HG03095 (cell line): ENCODE data around the gene REG4.
"Not testable (repeated sequence)": the region's sequence is repeated elsewhere in the genome, so short reads cannot be mapped to it uniquely, and the experiment has no call there.

Experiments used
- ATAC-seq: cut with Tn5 transposase; IDR thresholded peaks from one replicate; pipeline ENCODE4 v1.9.1; 2021; ENCODE audit warnings: moderate library complexity; ENCODE audit not compliant: unreplicated experiment

REG4 gene

GRCh38 chr1:119808491-119808890 is 2.8 kb downstream of the REG4 start:
- no peak for ATAC-seq

- ATAC-seq: no peak
Measured at GRCh38 chr1:119806489-119806888, 4.8 kb downstream of the REG4 start.

- no peak for ATAC-seq
Measured at GRCh38 chr1:119805746-119806145, 5.5 kb downstream of the REG4 start.

- no peak for ATAC-seq
Measured at GRCh38 chr1:119805247-119805646, 6.0 kb downstream of the REG4 start.

GRCh38 chr1:119799599-119800177 is 11.6 kb downstream of the REG4 start:
- ATAC-seq: no peak

GRCh38 chr1:119799003-119799402 is 12.3 kb downstream of the REG4 start:
- no peak for ATAC-seq

- no peak for ATAC-seq
Measured at GRCh38 chr1:119797606-119798005, 13.7 kb downstream of the REG4 start.

- no peak for ATAC-seq
Measured at GRCh38 chr1:119797162-119797561, 14.1 kb downstream of the REG4 start.

GRCh38 chr1:119795261-119796200 is 15.7 kb downstream of the REG4 start:
- ATAC-seq: no peak

- ATAC-seq: no peak
Measured at GRCh38 chr1:119794876-119795240, 16.4 kb downstream of the REG4 start.

- no peak for ATAC-seq
Measured at GRCh38 chr1:119794230-119794875, 16.9 kb downstream of the REG4 start.

- no peak for ATAC-seq
Measured at GRCh38 chr1:119791377-119791776, 19.9 kb downstream of the REG4 start.

- ATAC-seq: no peak
Measured at GRCh38 chr1:119790451-119791198, 20.6 kb downstream of the REG4 start.

GRCh38 chr1:119787776-119788175 is 23.5 kb downstream of the REG4 start:
- ATAC-seq: no peak

- not testable (repeated sequence) for ATAC-seq
Measured at GRCh38 chr1:119786473-119787050, 24.7 kb downstream of the REG4 start.

- ATAC-seq: not testable (repeated sequence)
Measured at GRCh38 chr1:119786046-119786445, 25.2 kb downstream of the REG4 start.

GRCh38 chr1:119784191-119784781 is 27.0 kb downstream of the REG4 start:
- no peak for ATAC-seq

- ATAC-seq: no peak
Measured at GRCh38 chr1:119783354-119784185, 27.7 kb downstream of the REG4 start.

- ATAC-seq: no peak
Measured at GRCh38 chr1:119782631-119783325, 28.5 kb downstream of the REG4 start.
